8988T (cell line): ENCODE measurements around the gene ZNF835.
"Not testable (repeated sequence)": the region's sequence is repeated elsewhere in the genome, so short reads cannot be mapped to it uniquely, and the experiment has no call there.

Experiments used
- DNase-seq: peaks from one replicate; pipeline ENCODE4 v3.0.0; 2011

Gene ZNF835

DNA sequence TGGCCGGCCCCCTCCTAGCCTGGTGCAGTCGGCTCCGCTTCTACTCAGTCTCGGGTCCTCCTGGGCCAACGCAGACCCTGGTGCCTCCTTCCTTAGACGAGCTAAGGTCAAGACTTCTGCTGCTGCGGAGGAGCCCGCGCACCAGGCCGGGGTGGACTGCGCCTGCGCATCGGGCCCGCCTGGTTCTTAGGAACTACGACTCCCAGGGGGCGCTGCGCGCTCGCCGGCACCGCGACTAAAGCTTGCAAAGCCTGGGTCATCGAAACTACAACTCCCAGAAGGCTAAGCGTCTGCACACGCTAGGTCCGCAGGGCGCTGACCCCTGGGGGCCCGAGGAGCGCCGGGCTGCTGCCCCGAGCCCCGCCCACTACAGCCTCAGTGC, at the start of gene ZNF835:
ZNF835 (minus strand) TSS at position 145 of the 382 bp plus-strand sequence. CDS start 6,559 bp downstream, outside the sequence.
- DNase-seq = no peak

DNA sequence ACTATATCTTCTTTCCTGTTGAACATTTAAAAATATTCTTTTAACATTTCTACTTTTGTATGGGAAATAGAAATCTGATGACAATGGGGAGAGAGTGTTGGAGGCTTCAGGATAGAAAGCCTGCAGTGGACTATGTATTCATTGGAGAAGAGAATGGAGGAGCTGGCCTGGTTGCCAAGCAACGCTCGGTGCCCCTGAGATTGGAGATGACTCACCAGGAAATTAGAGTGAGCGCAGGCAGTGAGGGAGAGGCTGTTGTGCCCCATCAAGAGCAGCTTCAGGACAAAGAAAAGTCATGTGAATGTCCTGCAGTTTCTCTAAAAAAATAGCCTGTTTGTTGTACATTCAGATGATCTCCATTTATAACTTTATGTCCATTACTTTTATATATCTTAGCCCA, 48.7 kb upstream of the ZNF835 start:
- DNase-seq = no peak

DNA sequence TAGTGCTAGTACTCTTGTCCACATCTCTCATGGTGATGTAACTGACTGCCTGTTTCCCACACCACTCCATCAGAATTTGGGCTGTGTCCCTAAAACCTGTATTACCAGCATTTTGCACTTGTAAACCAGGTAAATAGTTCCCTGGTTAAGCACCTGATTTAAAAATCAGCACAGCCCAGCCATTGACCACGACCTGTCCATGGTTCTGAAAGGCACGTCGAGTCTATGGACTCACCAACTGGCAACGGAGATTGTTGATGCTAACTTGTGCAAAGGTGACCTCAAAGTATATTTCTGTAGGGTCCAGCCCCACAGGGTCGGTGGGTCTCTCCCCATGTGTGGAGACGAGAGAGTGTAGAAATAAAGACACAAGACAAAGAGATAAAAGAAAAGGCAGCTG, 46.7 kb upstream of the ZNF835 start:
- DNase-seq = no peak

DNA sequence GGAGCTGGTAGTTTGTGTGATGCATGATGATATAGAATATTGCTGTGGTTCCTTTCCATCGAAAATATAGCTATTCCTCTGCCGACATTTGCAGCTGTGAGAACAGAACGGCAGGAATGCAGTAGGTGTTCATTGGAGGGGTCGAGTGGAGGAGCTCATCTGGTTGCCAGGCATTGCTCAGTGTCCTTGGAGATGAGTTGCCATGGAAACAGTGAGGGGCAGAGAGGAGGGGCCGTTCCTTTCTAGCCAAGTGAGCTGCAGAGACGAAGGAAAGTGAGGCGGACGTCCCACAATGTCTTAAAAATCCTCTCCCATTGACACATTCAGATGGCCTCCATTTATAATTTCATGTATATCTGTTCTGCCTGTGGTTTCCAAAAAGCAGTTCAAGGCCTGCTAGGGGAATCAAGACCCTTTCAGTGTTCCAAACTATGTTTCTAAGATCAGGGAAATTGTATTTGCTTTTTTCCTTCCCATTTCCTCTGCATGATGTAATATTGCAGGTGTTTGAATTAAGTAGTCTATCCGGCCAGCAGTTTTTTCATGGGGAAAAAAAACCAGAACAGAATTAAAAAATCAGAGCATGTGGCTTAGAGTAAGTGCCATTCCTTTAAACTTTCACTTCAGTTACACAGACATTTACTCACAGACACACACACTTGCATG, 41.2 kb upstream of the ZNF835 start:
- no peak for DNase-seq

DNA sequence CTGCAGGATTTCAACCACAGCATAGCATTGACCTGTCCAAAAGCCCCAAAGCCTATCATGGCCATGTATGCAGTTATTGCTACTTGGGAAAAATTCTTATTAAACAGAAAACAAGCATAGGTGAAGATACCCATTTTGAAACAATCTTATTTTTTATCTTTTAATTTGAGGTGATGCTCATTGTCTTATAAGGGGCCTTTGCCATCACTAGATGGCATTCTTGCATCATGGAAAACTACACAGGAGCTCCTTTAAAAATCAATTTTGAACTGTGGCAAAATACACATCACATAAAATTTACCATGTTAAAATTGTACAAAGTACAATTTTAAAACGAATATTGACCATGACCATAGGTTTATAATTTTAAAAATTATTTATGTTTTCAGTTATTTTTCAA, 38.9 kb upstream of the ZNF835 start:
- no peak for DNase-seq

DNA sequence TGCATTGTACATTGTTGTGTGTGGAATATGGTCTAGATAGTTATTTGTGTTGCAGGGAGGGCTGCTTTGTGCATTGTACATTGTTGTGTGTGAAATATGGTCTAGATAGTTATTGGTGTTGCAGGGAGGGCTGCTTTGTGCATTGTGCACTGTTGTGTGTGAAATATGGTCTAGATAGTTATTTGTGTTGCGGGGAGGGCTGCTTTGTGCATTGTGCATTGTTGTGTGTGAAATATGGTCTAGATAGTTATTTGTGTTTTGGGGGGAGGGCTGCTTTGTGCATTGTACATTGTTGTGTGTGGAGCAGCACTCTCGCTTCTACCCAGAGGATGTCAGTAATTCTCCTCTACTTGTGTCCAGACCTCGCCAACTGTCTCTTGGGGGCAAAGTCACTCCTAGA, 36.3 kb upstream of the ZNF835 start:
- no peak for DNase-seq

DNA sequence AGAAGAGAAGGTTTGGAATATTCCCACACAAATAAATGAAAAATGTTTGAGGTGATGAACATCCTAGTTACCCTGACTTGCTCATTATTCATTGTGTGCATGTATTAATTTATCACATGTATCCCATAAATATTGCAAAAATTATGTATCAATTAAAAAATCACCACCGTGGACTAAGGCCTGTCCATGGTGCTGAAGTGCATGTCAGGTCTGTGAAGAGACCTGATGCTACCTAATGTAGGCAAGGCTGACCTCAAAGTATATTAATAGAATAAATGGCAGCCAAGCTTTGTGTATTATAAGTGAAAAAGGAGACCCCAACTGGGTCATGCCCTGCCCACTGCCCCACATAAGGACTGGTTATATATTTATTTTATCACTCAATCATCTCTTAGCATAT, 34.4 kb upstream of the ZNF835 start:
- DNase-seq = no peak

DNA sequence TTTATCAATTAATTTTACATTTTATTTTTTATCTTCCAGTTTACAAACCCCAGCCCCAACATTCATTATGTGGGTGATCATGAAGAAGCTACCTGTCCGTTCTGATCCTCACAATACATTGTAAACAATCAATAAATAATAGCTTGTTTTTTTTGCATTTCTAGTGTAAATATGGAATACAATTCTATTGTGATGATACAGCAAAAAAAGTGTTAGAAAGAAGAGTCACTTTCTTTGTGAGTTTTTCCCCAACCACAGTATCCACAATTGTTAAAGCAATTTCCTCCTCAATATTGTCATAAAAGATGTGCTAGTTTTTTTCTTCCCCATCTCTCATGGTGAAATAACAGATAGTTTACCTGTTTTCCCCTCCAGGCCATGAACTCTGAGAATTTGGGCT, 30.3 kb upstream of the ZNF835 start:
- no peak for DNase-seq

DNA sequence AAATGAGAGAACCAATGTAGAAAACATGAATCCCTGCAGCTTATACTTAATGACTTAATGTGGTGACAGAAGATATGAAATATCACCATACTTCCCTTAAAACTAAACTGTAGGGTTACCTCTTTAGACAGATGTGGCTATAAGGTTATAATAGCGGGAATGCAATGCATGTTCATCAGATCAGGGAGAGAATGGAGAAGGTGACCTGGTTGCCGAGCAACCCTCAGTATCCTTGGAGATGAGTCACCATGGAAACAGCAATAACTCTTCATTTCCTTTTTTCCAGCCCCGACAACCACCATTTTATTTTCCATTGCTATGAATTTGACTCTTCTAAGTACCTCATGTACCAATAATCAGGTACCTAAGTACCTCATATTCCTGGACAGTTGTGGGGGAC, 28.0 kb upstream of the ZNF835 start:
- no peak for DNase-seq

DNA sequence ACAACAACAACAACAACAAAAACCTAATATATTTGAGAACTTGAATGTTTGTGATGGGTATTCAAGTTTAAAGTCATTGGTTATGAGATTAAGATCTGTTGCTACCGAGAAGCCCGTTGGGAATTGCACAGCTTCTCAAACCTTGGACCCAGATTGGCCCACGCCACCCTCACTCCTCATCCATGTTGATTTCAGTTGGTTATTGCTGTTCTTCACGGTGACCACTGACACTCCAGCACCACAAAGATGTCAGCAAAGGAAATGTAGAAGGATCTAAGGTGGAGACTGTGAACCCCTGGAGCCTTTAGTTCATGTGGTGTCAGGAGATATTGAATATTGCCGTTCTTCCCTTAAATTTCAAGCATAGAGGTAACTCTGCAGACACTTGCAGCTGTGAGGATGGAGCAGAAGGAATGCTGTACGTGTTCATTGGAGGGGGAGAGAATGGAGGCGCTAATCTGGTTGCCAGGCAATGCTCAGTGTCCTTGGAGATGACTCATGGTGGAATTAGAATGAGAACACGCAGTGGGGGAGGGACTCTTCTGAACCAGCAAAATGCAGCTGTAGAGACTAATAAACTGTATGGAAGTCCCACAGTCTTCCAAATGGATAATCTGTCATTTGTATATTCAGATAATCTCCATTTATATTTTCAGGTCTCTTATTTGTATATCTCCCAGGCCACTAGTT, 20.8 kb upstream of the ZNF835 start:
- no peak for DNase-seq

DNA sequence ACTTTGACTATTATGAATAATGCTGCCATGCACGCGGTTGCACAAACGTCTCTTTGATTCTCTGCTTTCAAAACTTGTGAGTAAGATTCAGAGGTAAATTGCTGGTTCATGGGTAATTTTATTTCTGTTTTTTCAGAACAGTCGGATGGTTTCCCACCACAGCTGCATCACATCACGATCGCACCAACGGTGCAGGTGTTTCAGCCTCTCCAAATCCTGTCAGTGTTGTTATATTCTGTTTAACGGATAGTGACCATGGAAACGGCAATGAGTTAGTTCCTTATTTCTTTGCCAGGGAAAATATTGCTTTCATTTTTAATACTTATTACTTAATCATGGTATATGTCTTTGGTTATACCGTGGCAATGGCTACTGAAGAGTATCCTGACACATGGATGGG, 19.1 kb upstream of the ZNF835 start:
- DNase-seq = no peak

DNA sequence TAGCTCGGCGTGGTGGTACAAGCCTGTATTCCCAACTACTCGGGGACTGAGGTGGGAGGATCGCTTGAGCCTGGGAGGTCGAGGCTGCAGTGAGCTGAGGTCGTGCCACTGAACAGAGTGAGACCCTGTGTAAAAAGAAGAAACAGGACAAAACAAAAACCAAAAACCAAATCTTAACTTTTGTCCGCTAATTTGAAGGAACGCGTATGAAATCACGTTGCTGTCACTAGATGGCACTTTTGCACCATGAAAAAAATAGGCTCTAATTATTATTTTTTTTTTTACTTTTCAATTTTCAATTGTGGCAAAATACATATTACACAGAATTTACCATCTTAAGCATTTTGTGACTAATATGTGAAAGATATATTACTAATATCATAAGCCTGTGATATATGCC, 17.6 kb upstream of the ZNF835 start:
- no peak for DNase-seq

DNA sequence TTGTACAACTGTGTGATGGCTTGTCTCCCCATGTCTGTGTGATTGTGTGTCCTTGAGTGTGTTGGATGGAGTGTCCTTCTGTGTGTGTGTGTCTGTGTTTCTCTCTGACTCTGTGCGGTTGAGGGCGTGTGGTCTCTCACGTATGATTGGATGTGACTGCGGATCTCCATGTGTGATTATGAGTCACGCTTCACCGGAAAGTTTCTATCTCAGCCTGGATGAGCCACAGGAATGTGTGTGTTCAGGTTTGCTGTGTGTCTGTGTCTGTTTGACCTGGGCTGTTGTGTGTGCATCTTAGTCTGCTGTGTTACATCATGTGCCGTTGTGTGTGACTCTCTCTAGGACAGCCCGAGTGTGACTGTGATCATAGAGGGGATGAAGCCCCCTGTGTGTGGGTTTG, 15.5 kb upstream of the ZNF835 start:
- no peak for DNase-seq

DNA sequence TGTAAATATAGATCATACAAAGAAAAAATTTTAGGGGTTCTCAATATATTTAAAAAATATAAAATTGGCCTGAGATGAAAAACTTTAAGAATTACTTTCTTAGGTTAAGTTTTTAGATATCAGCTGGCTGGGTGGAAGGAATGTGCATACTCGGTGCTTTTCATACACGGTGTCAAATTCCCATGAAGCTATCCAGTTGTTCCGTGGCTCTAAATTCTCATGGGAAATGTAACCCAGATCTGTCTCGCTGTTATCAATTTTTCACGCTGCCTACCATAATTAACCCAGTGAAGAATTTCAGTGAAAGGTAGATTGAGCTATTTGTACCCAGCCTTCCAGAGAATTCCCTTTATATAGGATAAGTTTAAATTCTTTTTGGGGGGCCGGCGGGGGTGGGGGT, 11.6 kb upstream of the ZNF835 start:
- no peak for DNase-seq

DNA sequence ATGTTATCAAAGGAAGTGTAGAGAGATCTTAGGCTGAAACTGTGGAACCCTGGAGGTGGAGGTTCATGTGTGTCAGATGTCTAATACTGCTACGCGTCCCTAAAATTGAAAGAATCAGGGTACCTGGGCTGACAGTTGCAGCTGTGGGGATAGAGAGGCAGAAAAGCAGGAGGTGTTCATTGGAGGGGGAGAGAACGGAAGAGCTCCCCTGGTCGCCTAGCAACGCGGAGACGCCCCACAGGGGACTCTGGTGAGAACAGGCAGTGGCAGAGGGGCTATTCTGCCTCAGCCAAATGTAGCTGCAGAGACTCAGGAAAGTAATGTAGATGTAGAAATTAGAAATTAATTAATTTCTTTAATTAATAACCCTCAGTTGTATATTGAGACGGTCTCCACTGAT, 10.1 kb upstream of the ZNF835 start:
- DNase-seq = no peak

DNA sequence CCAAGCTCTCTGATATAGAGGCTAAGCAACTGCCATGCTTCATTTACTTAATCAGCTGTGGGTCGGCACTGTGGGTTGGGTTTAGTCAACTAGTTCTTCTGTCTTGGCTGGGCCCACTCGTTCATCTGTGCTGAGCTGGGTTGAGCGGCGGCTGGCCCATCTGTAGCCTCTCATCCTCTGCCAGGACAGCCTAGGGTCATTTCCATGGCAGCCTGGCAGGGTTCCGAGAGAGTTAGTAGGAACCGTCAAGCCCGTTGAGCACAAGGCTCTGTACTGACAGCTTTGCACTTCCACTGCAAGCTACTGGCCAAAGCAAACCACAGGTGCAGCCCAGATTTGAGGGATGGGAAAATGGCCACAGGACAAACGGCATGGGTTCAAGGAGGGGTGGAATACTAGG, 6.6 kb upstream of the ZNF835 start:
- no peak for DNase-seq

DNA sequence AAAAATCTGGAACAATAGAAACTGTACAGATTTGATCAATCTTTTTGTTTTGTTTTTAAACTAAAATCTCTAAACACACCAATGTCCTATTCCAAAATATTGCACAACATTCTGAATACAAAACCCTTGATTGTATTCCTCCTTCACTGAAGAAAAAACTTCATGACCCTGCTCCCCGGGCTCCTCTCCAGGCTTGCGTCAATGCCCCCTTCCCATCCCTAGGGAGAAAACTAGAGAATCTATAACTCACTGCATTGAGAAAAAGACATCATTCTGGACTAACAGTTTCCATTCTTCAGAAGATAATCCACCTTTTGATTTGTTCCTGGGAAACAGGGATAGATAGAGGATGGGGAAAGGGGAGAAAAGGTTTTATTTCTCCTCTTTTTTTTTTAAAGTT, 1.1 kb upstream of the ZNF835 start:
- DNase-seq = not testable (repeated sequence)

DNA sequence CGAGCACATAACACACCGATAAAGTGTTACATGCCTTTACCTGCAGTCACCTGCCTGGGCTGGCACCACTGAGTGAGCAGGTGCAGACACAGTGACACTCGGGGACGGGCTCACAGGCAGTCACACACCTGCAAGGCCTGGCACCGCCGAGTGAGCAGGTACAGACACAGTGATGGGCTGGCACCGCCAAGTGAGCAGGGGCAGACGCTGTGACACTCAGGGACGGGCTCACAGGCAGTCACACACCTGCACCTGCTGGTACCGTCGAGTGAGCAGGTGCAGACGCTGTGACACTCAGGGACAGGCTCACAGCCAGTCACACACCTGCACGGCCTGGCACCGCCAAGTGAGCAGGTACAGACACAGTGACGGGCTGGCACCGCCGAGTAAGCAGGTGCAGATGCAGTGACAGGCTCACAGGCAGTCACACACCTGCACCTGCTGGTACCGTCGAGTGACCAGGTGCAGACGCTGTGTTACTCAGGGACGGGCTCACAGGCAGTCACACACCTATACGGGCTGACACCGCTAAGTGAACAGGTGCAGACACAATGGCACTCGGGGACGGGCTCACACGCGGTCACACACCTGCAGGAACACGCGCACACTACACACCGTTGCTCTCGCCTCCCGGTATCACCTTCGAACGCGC, 470 bp downstream of the ZNF835 start:
- no peak for DNase-seq

DNA sequence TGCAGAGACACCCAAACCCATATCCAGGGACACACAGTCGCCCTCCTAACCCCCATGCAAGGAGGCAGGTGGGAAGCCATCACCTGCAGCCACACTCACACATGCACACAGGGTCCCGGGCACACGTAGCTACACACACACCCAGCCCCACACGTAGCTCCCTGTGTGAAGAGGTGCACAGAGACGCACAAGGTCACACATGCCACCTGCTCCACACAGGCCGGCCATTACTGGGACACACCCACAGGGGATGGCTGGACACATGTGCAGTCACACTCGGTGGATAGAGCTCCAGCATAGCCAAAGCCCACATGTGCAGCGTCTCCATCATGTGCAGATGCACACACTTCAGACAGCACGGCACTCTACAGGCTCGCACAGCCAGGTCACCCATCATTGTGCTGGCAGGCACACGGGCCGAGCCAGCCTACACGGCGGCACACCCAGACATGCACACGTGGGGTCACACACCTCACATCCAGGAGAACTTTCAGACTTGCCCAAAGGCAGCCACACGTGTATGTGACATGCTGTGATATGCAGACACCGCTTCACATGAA, 1.1 kb downstream of the ZNF835 start:
- DNase-seq = no peak

DNA sequence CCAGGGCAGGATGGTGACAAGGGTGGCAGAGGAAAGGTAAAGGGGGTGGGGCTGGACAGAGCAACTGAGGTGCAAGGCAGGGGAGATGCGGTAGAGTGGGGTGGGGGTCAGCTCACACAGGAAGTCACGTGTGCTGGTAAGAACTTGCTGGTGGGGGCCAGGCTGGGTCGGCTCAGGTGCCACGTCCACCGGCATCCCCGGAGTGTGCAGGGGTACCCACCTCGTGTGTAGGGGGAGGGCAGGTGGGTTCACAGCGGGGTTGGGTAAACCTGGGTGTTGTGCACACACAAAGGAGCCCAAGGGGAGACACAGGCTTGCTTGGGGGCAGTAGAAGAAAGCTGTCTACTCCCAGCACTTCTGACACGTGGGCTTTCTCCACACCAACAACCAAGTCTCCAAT, 2.9 kb downstream of the ZNF835 start:
- no peak for DNase-seq

DNA sequence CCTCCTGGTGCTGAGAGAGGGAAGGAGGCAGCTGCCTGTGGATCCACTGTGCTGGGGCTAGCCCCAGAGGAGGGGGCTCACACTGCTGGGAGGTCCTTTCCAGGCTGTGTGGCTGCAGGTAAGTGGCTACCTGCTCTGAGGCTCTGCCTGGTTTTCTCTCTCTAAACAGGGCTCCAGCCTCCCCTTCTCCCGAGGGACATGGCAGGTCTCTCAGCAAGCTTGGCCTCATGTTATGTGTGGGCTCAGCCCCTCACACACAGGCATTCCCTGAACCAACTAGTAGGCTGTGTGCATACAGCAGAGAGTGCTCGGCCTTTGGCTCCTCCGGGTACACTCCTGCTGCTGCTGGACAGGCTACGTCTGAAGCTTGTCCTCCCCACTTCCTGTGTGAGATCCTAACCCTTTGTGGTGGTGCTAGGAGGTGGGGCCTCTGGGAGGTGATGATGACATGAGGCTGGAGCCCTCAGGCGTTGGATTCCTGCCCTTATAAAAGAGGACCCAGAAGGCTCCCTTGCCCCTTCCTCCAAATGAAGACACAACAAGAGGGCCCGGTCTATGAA, 4.2 kb downstream of the ZNF835 start:
- DNase-seq = no peak

DNA sequence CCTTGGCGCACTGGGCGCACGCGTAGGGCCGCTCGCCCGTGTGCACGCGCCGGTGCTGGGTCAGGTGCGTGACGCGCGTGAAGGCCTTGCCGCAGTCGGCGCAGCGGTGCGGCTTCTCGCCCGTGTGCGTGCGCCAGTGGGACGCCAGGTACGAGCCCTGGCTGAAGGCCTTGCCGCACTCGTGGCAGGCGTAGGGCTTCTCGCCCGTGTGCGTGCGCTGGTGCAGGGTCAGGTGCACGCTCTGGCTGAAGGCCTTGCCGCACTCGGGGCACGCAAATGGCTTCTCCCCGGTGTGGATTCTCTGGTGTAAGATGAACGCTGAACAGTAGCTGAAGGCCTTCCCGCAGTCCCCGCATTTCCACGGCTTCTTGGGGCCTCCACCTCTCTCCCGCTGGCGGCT, 7.0 kb downstream of the ZNF835 start:
- DNase-seq = no peak

DNA sequence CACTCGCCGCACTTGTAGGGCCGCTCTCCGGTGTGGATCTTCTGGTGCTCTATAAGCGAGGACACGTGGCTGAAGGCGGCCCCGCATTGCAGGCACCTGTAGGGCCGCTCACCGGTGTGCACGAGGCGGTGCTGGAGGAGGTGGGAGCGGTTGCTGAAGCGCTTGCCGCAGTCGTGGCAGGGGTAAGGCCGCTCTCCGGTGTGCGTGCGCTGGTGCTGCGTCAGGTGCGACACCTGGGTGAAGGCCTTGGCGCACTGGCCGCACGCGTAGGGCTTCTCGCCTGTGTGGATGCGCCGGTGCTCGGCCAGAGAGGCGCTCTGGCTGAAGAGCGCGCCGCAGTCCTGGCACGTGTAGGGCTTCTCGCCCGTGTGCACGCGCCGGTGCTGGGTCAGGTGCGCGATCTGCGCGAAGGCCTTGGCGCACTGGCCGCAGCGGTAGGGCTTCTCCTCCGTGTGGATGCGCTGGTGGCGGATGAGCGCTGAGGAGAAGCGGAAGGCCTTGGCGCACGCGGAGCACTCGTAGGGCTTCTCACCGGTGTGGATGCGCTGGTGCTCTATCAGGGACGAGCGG, 7.5 kb downstream of the ZNF835 start:
- no peak for DNase-seq

DNA sequence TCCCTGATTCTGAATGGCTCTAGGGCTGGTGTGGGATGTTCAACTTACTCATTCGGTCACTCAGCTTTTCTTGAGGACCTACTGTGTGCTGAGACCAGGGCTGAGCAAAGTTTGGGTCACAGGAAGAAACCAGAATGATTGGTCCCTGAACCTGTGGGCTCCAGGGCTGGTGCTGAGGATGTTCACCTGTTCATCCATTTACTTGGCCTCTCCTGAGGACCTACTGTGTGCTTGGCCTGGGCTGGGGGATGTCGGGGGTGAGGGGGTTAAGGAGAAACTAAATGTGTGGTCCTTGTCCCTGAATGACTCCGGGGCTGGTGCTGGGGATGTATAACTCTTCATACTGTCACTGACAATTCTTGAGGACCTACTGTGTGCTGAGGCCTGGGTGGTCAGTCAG, 10.3 kb downstream of the ZNF835 start:
- DNase-seq = no peak
